AG09309 (cell line): ENCODE measurements around the gene WBP2.

Experiments
- DNase-seq: peaks from one replicate; pipeline ENCODE4 v3.0.0-alpha.2; 2010; ENCODE audit warnings: low read depth
- H3K4me3 ChIP-seq: 2 replicates; pipeline ENCODE4 v1.5.1; 2011; ENCODE audit warnings: mild to moderate bottlenecking, low read depth, low read length, moderate library complexity; ENCODE audit not compliant: control insufficient read depth
- TF ChIP-seq, protein P1 (sequence below): IDR thresholded peaks from 2 replicates; pipeline ENCODE4 v1.5.1; 2011; ENCODE audit warnings: mild to moderate bottlenecking, low read depth, low read length, inconsistent platforms; ENCODE audit not compliant: insufficient read depth, control insufficient read depth; ENCODE audit errors: missing control alignments

Gene WBP2

DNA sequence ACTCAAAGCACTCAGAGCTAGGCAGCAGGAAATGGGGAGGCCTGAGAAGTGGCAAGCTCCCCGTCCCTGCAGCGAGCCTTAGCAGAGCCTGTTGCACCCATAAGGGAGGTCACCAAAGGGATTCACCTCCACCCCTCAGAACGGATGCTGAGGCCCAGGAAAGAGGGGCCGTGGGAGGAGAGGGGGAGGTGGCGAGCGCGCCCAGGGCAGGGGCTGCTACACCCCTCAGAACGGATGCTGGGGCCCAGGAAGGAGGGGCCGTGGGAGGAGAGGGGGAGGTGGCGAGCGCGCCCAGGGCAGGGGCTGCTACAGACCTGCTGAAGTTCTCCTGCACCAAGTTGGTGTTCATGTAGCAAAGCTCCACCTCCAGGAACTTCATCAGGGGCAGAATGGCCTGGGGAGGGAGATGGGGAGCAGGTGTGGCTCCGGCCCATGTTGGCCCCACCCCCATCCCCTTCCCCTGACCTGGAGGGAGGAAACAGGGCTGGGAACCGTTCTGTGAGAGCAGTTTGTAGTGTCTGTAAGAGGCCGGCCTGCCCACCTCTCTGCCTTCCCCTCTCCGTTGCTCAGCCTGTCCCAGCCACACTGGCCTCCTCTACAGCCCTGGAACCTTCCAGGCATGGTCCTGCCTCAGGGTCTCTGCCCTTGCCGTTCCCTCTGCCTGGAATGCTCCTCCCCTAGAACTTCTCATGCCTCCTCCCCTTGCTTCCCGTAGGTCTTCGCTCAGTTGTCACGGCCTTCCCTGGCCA, 22.3 kb downstream of the WBP2 start:
- TF ChIP-seq, protein P1, sequence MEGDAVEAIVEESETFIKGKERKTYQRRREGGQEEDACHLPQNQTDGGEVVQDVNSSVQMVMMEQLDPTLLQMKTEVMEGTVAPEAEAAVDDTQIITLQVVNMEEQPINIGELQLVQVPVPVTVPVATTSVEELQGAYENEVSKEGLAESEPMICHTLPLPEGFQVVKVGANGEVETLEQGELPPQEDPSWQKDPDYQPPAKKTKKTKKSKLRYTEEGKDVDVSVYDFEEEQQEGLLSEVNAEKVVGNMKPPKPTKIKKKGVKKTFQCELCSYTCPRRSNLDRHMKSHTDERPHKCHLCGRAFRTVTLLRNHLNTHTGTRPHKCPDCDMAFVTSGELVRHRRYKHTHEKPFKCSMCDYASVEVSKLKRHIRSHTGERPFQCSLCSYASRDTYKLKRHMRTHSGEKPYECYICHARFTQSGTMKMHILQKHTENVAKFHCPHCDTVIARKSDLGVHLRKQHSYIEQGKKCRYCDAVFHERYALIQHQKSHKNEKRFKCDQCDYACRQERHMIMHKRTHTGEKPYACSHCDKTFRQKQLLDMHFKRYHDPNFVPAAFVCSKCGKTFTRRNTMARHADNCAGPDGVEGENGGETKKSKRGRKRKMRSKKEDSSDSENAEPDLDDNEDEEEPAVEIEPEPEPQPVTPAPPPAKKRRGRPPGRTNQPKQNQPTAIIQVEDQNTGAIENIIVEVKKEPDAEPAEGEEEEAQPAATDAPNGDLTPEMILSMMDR = no peak
- H3K4me3 ChIP-seq = no peak overlapping the region
- no peak for DNase-seq

- H3K4me3 ChIP-seq = no peak overlapping the region
- peak; percentile 59 for DNase-seq
- TF ChIP-seq, protein P1 = no peak
Observed at GRCh38 chr17:75832164-75832651, 22.9 kb downstream of the WBP2 start.

DNA sequence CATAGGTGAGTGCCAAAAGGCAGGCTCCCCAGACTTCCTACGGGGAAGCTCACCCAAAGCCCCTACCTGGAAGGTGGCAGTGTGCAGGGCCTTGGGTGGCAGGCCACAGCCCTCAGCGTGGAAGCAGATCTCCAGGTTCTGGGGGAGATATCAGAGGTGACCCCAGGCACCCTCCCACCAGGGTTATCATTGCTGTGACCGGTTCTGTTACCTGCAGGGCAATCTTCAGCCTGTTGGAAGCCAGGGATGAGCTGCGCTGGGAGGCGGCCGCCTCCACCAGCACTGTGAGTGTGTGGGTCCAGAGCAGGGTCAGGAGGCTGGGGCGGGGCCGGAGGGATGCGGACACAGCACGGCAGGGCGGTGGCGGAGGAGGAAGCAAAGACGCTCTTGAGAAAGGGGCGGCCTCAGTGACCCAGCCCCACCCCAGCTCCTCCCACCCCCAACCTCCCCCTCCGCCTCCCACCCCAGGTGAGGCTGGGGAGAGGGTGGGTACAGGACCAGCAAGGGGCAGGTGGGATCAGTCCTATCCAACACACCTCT, 24.0 kb downstream of the WBP2 start:
- H3K4me3 ChIP-seq = no peak overlapping the region
- TF ChIP-seq, protein P1 = no peak
- no peak for DNase-seq

- H3K4me3 ChIP-seq = no peak overlapping the region
- no peak for DNase-seq
- TF ChIP-seq, protein P1 = peak; percentile 54
Observed at GRCh38 chr17:75830164-75831031, 24.7 kb downstream of the WBP2 start.

- no peak overlapping the region for H3K4me3 ChIP-seq
- DNase-seq = no peak
- TF ChIP-seq, protein P1 = no peak
Observed at GRCh38 chr17:75829747-75830146, 25.4 kb downstream of the WBP2 start.

DNA sequence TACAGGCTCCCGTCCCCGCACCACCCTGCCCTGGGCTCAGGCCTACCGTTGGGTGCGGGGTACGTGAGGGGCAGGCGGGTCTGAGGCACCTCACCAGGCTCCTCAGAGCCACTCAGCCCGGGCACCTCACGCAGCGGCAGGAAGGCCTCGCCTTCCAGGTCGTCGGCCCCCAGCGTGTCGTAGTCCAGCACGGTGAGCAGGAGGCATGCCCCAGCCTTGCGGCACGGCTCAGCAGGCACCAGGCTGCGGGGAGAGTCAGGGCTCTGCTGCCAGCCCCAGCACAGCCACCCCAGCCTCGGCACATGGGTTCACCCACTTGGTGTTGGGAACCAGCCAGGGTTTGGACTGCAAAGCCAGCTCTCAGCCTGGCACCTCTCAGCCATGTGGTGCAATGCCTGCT, 26.4 kb downstream of the WBP2 start:
- DNase-seq = no peak

More for the DNA sequence above, 26.4 kb downstream of the WBP2 start:
- no peak overlapping the region for H3K4me3 ChIP-seq
- TF ChIP-seq, protein P1 = no peak
